ENCODE measurements around the gene METRN. TPM values are rescaled to one million over a fixed set of nuclear protein-coding genes. Genes with fewer than 3 reads are reported as not detected.

METRN gene
- 10 to 100 TPM; 52.0 to 78.2 TPM for total RNA-seq

DNA sequence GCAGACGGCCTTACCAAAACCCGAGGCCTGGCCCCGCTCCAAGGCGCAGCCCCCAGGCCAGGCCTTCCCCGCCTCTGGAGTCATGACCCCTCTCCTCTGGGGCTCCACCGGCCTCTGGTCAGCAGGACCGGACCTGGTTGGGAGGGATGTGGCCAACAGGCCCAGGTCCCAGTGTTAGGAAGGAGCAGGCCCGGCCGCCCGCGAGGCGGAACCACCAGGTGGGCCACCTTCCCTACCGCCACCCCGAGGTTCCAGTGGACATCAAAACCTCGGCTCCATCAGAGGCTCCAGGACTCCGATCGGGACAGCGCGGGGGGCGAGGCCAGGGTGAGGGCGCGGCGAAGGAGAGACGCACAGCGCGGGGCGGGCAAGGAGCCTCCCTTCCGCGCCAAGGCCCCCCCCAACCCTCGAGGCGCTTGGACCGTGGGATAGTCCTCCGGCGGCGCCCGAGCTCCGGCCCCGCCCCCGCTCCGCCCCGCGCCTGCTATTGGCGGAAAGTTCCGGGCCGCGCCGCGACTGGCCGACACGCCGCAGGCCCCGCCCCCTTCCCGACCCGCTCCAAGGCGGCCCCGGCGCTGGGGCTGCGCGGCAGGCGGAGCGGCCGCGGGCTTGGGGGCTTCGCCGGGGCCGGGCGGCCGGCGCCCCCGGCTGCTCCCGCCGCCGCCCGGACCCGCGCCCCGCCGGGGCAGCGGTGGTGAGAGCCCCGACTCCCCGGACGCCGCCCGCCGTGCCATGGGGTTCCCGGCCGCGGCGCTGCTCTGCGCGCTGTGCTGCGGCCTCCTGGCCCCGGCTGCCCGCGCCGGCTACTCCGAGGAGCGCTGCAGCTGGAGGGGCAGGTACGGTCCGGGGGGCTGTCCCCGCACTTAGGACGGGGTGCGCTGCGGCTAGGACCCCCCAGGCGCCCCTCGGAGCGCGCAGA lies at the start of gene METRN:
Gene METRN (plus strand): TSS at position 561 of the 919 bp plus-strand sequence. CDS start 172 bp downstream, at position 733.
- no peaks in the 10 kb centered on the region for H3K9me3 ChIP-seq
- TF ChIP-seq POLR2A (IDR thresholded peaks at IDR 0.05) (no peak), POLR2AphosphoS5 (IDR thresholded peaks at IDR 0.05) (no peak)
- TF ChIP-seq, protein P1, sequence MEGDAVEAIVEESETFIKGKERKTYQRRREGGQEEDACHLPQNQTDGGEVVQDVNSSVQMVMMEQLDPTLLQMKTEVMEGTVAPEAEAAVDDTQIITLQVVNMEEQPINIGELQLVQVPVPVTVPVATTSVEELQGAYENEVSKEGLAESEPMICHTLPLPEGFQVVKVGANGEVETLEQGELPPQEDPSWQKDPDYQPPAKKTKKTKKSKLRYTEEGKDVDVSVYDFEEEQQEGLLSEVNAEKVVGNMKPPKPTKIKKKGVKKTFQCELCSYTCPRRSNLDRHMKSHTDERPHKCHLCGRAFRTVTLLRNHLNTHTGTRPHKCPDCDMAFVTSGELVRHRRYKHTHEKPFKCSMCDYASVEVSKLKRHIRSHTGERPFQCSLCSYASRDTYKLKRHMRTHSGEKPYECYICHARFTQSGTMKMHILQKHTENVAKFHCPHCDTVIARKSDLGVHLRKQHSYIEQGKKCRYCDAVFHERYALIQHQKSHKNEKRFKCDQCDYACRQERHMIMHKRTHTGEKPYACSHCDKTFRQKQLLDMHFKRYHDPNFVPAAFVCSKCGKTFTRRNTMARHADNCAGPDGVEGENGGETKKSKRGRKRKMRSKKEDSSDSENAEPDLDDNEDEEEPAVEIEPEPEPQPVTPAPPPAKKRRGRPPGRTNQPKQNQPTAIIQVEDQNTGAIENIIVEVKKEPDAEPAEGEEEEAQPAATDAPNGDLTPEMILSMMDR (IDR thresholded peaks at IDR 0.05) = no peak
- peak within 1 kb of the TSS; percentile 51 to 55 for H3K4me3 ChIP-seq
- WGBS = 12% methylated on average over 32 of the region's 108 CpGs
- no peaks in the 10 kb centered on the region for H3K36me3 ChIP-seq
- intact Hi-C loops (cut with DNase I) = loop anchor here (5.0 kb wide), 2 partner anchors 72 to 337 kb away; partner anchors contain the start of genes CHTF18 and RPUSD1
- H3K27ac ChIP-seq = no peak within 1 kb of the TSS
- H3K27me3 ChIP-seq (replicated peaks; ENCODE audit: insufficient read depth) = peaks cover 5% of the 10 kb centered on the region
- DNase-seq (ENCODE audit: low spot score) = peak; percentile 85
- H3K4me1 ChIP-seq (replicated peaks) = peaks cover 15% of the 10 kb centered on the region

DNA sequence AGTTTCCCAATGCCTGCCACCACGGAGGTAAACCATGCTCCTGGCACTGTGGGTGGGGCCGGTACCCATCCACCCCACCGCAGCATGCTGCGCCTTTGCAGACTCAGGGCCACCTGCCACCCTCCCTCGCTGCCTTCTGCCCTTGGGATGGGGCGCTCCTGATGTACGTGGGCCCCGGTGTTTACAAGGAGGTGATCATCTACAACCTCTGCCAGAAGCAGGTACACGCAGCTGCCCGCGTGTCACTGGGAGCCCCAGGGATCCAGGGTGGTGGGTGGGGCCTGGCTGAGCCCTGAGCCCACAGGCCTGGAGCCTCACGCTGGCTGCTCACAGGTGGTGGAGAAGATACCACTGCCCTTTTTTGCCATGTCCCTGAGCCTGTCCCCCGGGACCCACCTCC lies 48.3 kb upstream of the METRN start:
- DNase-seq (ENCODE audit: low spot score) = no peak
- Histone ChIP-seq H3K27me3 (replicated peaks; ENCODE audit: insufficient read depth) (no peaks in the 10 kb centered on the region), H3K4me3 (no peak overlapping the region), H3K36me3 (peaks cover 3 to 16% of the 10 kb centered on the region in 2 donors), H3K9me3 (no peaks in the 10 kb centered on the region), H3K4me1 (replicated peaks) (peaks cover 7% of the 10 kb centered on the region), H3K27ac (no peak overlapping the region)
- 86% methylated on average over 13 of the region's 13 CpGs for WGBS
- TF ChIP-seq, protein P1 (IDR thresholded peaks at IDR 0.05) = no peak
- TF ChIP-seq POLR2A (IDR thresholded peaks at IDR 0.05) (no peak), POLR2AphosphoS5 (IDR thresholded peaks at IDR 0.05) (no peak)
- intact Hi-C loops (cut with DNase I) = no loop called here

DNA sequence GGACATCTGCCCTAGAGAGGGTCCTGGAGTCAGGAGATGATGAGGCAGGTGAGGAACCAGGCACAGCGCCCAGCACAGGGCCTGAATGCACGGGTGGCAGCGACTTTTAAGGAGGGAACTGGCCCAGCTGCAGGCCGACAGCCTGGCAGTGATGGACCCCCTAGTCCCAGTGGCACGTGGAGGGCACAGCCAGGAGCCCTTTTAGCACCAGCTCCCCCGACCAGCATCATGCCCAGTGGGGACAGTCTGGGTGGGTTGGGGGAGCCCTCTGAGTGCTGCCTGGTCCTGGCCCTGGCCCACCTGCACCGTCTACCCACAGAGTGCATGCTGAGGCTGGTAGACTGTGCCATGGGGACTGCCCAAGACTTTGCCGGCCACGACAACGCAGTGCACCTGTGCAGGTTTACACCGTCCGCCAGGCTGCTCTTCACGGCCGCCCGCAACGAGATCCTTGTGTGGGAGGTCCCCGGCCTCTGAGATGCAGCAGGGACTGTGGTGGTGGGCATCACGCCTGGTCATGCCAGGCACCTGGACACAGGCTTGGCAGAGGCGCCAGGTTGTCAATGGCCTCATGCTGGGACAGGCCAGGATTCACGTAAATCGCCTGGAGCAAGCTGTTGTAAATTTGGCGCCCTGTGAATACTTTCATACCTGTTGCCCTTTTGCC lies 47.7 kb upstream of the METRN start:
- Histone ChIP-seq H3K27ac (peak overlapping the region; percentile 29 to 84), H3K4me1 (replicated peaks) (peaks cover 7% of the 10 kb centered on the region), H3K4me3 (no peak overlapping the region), H3K27me3 (replicated peaks; ENCODE audit: insufficient read depth) (no peaks in the 10 kb centered on the region), H3K9me3 (no peaks in the 10 kb centered on the region), H3K36me3 (peaks cover 9 to 23% of the 10 kb centered on the region in 2 donors)
- 70% methylated on average over 22 of the region's 22 CpGs for WGBS
- TF ChIP-seq, protein P1 (IDR thresholded peaks at IDR 0.05) = no peak
- TF ChIP-seq POLR2AphosphoS5 (IDR thresholded peaks at IDR 0.05) = no peak
- TF ChIP-seq POLR2A (IDR thresholded peaks at IDR 0.05) = no peak
- no peak for DNase-seq (ENCODE audit: low spot score)
- intact Hi-C loops (cut with DNase I) = no loop called here

DNA sequence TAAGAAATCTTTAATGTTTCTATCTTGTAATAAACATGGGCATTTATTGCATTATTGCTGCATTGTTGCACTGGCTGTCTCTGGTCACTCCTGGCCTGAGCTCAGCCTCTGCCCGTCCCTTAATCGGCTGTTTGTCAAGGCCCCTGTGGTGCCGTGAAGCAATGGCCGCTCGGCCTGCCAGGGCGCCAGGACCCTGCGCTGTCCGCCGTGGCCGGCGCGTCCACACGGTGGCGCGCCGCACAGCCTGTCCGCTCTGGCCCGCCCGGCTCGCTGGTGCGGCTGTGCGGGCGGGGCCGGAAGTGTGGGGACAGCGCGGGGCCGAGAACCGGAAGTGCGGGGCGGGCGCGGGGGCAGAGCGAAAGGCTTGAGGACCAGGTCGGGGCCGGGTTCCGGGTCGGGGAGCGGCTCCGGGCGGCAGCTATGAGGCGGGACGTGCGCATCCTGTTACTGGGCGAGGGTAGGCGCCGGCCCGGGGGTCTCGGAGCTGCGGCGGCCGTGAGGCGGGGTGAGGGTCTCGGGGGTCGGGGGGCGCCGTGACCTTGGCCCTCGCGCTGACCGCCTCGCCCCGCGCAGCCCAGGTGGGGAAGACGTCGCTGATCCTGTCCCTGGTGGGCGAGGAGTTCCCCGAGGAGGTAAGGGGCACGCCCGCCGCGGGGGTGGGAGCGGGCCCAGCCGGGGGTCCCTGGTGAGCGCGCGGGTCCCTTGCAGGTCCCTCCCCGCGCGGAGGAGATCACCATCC lies 47.0 kb upstream of the METRN start, which contains the start of gene RHOT2:
Gene RHOT2 (plus strand): TSS at position 353 of the 739 bp plus-strand sequence. CDS start 68 bp downstream, at position 421.
- peak; percentile 88 for DNase-seq (ENCODE audit: low spot score)
- peak; percentile 75 for TF ChIP-seq POLR2A (IDR thresholded peaks at IDR 0.05)
- TF ChIP-seq, protein P1 (IDR thresholded peaks at IDR 0.05) = peak; percentile 88 to 99 (median 96)
- TF ChIP-seq POLR2AphosphoS5 (IDR thresholded peaks at IDR 0.05) = peak; percentile 69
- Histone ChIP-seq H3K27me3 (replicated peaks; ENCODE audit: insufficient read depth) (no peaks in the 10 kb centered on the region), H3K4me3 (peak within 1 kb of the TSS; percentile 73 to 99), H3K36me3 (peaks cover 14 to 30% of the 10 kb centered on the region in 2 donors), H3K9me3 (no peaks in the 10 kb centered on the region), H3K4me1 (replicated peaks) (peaks cover 7% of the 10 kb centered on the region), H3K27ac (peak within 1 kb of the TSS; percentile 84 to 86)
- under 1% methylated on average over 75 of the region's 78 CpGs for WGBS
- intact Hi-C loops (cut with DNase I) = no loop called here

Measured in prostate gland (tissue), 2 donors.